Activated CD4-positive, alpha-beta T cell treated with anti-CD3 and anti-CD28 coated beads, Interleukin-2, amount 10 ng/mL, durations not matched to agents 24 days and 14 days (primary cell): ENCODE measurements around the gene UBE2I. TPM values are rescaled to one million over a fixed set of nuclear protein-coding genes. Genes with fewer than 3 reads are reported as not detected.
"Not testable (repeated sequence)": the region's sequence is repeated elsewhere in the genome, so short reads cannot be mapped to it uniquely, and the experiment has no call there.

ENCODE experiments used
- DNase-seq: peaks from one replicate; pipeline ENCODE4 v3.0.0; 2022
- H3K27ac Mint-ChIP-seq: one replicate; pipeline ENCODE4 v1.8.0; 2022; ENCODE audit warnings: mild to moderate bottlenecking, mixed read lengths
- H3K27me3 Mint-ChIP-seq: one replicate; pipeline ENCODE4 v1.8.0; 2022; ENCODE audit warnings: mixed read lengths
- H3K36me3 Mint-ChIP-seq: one replicate; pipeline ENCODE4 v1.8.0; 2022; ENCODE audit warnings: low read depth, mild to moderate bottlenecking, mixed read lengths
- H3K4me1 Mint-ChIP-seq: one replicate; pipeline ENCODE4 v1.8.0; 2021; ENCODE audit warnings: mixed read lengths
- H3K4me3 Mint-ChIP-seq: one replicate; pipeline ENCODE4 v1.8.0; 2022; ENCODE audit warnings: mild to moderate bottlenecking, moderate library complexity, mixed read lengths
- H3K9me3 Mint-ChIP-seq: one replicate; pipeline ENCODE4 v1.8.0; 2021; ENCODE audit warnings: mixed read lengths
- intact Hi-C: fragments of 100-400 bp; cut with micrococcal nuclease; formaldehyde crosslinking; loops from one replicate; pipeline ENCODE4 v1.15.1; 2023
- total RNA-seq: library from RNA; stranded (reverse); gene quantifications from 2 replicates; pipeline ENCODE4 v1.2.3, GENCODE V29; 2022

Gene UBE2I
- 269 and 278 TPM in 2 replicates for total RNA-seq

- peak within 1 kb of the TSS; percentile 94 for H3K4me3 Mint-ChIP-seq
- H3K27ac Mint-ChIP-seq = peak within 1 kb of the TSS; percentile 99
- H3K4me1 Mint-ChIP-seq = peaks cover 22% of the 10 kb centered on the region
- intact Hi-C loops = loop anchor here (1.0 to 5.0 kb wide), 5 partner anchors 24 to 568 kb away; partner anchors contain the start of genes BAIAP3, CIAO3, CRAMP1 and IFT140
- H3K9me3 Mint-ChIP-seq = peaks cover 3% of the 10 kb centered on the region
- H3K36me3 Mint-ChIP-seq = peaks cover 27% of the 10 kb centered on the region
- DNase-seq = peak; percentile 99
- no peaks in the 10 kb centered on the region for H3K27me3 Mint-ChIP-seq
Observed at GRCh38 chr16:1308977-1309885, at the start of gene UBE2I. Gene UBE2I, plus strand, starts transcription at chr16:1309636. Its CDS starts 4,395 bp downstream, at chr16:1314031.

DNA sequence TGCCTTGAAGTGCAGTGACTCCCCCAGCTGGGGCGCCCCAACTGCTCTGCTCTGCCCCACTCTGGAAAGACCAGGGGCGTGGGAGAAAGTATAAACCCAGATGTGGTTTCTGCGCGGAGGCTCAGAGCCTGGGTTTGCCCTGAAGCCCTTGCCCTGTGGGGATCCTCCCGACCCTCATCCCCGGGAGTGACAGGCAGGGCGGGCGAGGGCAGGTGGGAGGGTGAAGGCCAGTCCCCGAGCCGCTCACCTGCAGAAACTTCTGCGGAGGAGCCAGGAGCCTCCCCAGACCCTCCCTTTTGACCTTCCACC, 49.7 kb upstream of the UBE2I start:
- Mint-ChIP-seq H3K27me3 (peaks cover 18% of the 10 kb centered on the region), H3K27ac (no peak overlapping the region), H3K9me3 (peaks cover 5% of the 10 kb centered on the region), H3K4me3 (no peak overlapping the region), H3K4me1 (peaks cover 4% of the 10 kb centered on the region), H3K36me3 (no peaks in the 10 kb centered on the region)
- no peak for DNase-seq
- intact Hi-C loops = no loop called here

DNA sequence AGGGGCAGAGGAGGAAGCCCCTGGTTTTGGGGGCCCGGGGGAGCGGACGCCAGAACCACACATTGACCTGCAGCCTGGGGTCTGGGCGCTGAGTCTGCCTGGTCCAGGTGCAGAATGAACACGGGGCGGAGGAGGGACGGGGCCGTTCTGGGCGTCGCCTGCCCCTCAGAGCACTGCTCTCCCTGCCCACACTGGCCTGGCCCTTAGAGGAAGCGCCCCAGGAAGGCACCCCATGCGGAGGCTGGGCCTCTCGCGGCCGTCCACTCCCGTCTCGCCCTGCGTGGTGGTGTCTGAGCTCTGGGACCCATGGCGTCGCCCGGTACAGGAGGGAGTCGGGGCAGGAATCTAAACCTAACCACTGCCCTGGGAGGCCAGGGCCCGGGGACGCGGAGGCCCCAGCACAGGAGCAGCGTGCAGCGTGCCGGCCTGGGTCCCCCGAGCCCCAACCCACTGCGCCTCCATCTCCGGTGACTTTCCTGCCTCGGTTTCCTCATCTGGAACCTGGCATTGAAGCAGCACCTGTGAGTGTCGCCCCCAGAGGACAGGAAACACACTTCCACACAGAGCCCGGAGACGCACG, 49.2 kb upstream of the UBE2I start:
- Mint-ChIP-seq H3K4me3 (no peak overlapping the region), H3K27me3 (peaks cover 18% of the 10 kb centered on the region), H3K4me1 (peaks cover 4% of the 10 kb centered on the region), H3K36me3 (no peaks in the 10 kb centered on the region), H3K9me3 (peaks cover 8% of the 10 kb centered on the region), H3K27ac (no peak overlapping the region)
- intact Hi-C loops = no loop called here
- no peak for DNase-seq

DNA sequence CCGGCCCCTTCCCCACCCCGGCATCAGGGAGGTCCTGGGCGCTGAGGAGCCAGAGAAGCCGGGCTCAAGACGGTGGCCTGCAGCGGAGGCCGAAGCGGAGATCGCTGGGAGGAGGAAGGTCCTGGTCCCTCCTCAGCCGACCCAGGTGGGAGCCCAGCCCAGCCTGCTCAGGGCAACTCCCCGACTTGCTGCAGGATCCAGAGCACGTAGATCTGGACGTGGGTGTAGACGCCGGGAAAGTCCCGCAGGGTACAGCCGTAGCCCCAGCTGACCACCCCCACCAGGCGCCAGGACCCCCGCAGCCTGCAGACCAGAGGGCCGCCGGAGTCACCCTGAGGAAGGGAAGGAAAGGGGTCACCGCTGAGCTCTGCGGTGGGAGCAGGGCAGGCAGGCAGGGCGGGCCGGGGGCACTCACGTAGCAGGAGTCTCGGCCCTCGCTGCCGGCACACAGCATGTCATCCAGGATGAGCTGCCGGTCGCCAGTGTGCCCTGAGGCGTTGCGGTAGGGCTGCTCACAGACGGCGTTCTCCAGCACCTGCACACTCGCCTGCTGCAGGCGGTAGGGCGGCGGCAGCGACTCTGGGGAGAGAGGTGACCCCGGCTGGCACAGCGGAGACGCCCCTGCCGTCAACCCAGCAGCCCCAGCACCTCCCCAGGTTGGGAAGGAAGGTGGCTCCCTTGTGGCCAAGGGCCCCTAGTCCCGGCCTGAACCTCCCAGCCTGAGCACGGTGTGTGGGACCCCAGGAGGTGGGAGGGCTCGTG, 48.1 kb upstream of the UBE2I start:
- Mint-ChIP-seq H3K27ac (no peak overlapping the region), H3K36me3 (no peaks in the 10 kb centered on the region), H3K27me3 (peaks cover 18% of the 10 kb centered on the region), H3K4me3 (no peak overlapping the region), H3K4me1 (peaks cover 4% of the 10 kb centered on the region), H3K9me3 (peaks cover 8% of the 10 kb centered on the region)
- intact Hi-C loops = no loop called here
- DNase-seq = no peak

GRCh38 chr16:1262210-1262845, 47.1 kb upstream of the UBE2I start:
- intact Hi-C loops = no loop called here
- H3K9me3 Mint-ChIP-seq = peaks cover 8% of the 10 kb centered on the region
- H3K27ac Mint-ChIP-seq = no peak overlapping the region
- H3K36me3 Mint-ChIP-seq = no peaks in the 10 kb centered on the region
- H3K27me3 Mint-ChIP-seq = peaks cover 18% of the 10 kb centered on the region
- H3K4me1 Mint-ChIP-seq = peaks cover 4% of the 10 kb centered on the region
- DNase-seq = no peak
- H3K4me3 Mint-ChIP-seq = no peak overlapping the region

DNA sequence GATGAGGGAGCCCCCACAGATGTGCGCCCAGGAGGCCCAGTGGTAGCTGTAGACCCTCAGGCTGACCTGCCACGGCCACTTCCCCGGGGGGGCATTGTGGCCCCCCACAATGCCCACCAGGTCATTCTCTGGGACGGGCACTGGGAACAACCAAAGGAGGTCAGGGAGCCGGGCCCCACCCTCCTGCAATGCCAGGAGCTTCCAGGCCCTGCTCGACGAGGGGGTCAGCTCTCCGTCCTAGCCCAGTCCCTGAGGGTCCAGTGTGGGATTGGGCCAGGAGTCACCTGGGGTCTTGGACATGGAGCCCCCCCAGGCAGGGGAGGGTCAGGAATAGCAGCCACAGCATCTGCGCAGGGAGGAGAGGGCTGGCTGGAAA, 46.6 kb upstream of the UBE2I start:
- Mint-ChIP-seq H3K27ac (no peak overlapping the region), H3K36me3 (no peaks in the 10 kb centered on the region), H3K4me1 (peaks cover 4% of the 10 kb centered on the region), H3K4me3 (no peak overlapping the region), H3K9me3 (peaks cover 8% of the 10 kb centered on the region), H3K27me3 (peaks cover 18% of the 10 kb centered on the region)
- DNase-seq = no peak
- intact Hi-C loops = no loop called here

- no peaks in the 10 kb centered on the region for H3K36me3 Mint-ChIP-seq
- intact Hi-C loops = no loop called here
Observed at GRCh38 chr16:1263591-1264344, 45.7 kb upstream of the UBE2I start.

DNA sequence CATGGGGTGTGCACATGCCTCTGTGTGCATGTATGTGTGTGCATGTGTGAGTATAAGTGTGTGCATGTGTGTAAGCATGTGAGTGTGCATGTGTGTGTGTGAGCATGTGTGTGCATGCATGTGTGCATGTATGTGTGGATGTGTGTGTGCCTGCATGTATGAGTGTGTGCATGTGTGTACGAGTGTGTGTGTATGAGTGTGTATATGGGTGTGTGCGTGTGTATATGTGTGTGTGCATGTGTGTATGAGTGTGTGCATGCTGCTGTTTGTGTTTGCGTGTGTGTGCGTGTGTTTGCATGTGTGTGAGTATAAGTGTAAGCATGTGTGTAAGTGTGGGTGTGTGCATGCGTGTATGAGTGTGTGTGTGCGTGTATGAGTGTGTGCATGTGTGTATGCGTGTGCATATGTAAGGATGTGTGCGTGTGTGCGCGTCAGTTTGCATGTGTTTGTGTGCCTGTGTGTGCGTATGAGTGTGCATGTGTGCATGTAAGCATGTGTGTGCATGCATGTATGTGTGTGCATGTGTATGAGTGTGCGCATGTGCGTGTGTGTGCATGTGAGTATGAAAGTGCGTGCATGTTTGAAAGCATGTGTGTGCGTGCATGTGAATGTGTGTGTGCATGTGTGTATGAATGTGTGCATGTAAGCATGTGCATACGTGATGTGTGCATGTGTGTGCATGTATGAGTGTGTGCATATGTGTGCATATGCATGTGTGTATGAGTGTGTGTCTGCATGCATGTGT, 44.9 kb upstream of the UBE2I start:
- no peak overlapping the region for H3K4me3 Mint-ChIP-seq
- peaks cover 2% of the 10 kb centered on the region for H3K4me1 Mint-ChIP-seq
- peaks cover 8% of the 10 kb centered on the region for H3K9me3 Mint-ChIP-seq
- intact Hi-C loops = no loop called here
- no peaks in the 10 kb centered on the region for H3K36me3 Mint-ChIP-seq
- H3K27me3 Mint-ChIP-seq = peaks cover 13% of the 10 kb centered on the region
- no peak for DNase-seq
- H3K27ac Mint-ChIP-seq = no peak overlapping the region

More at GRCh38 chr16:1263591-1264344, 45.7 kb upstream of the UBE2I start:
- no peak overlapping the region for H3K27ac Mint-ChIP-seq
- peaks cover 4% of the 10 kb centered on the region for H3K4me1 Mint-ChIP-seq
- no peak for DNase-seq
- peaks cover 18% of the 10 kb centered on the region for H3K27me3 Mint-ChIP-seq
- H3K9me3 Mint-ChIP-seq = peaks cover 8% of the 10 kb centered on the region
- H3K4me3 Mint-ChIP-seq = no peak overlapping the region

DNA sequence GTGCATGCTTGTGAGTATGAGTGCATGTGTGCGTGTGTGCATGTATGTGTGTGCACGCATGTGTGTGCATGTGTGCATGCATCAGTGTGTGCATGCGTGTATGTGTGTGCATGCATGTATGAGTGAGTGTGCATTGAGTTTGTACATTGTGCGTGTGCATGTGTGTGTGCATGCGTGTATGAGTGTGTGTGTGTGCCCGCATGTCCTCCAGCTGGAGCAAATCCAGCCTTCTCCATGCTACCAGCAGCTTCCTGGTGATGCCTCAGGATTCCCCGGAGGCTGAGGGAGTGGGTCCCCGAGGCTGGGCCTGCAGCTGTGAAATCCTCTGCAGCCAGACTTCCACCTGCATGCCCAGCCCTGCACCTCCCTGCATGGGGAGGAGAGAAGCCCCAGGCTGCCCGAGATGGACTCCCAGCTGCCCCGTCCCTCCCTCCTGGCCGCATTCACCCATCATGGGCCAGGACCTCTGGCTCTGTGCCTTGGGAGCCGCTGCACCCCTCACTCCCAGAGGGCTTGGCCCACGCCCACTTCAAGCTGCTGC, 44.3 kb upstream of the UBE2I start:
- intact Hi-C loops = no loop called here
- Mint-ChIP-seq H3K27ac (no peak overlapping the region), H3K4me3 (no peak overlapping the region), H3K27me3 (peaks cover 12% of the 10 kb centered on the region), H3K4me1 (peaks cover 2% of the 10 kb centered on the region), H3K36me3 (no peaks in the 10 kb centered on the region), H3K9me3 (peaks cover 8% of the 10 kb centered on the region)
- no peak for DNase-seq

DNA sequence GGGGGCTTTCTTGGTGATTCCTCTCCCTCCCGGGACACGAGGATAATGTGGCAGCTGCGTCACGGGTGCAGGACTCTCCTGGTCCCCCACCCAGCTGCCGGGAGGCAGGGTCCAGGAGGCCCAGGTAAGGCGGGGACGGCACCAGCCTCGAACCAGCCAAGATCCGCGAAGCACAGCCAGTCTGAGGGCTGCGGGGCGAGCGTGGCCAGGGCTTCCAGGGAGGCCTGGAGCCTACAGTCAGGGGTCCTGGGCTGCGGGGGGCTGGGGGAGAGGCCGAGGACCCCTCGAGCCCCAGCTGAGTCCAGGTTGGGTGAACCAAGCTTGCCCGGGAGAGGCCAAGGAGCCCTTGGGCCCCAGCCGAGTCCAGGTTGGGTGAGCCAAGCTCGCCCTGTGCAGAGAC, 43.6 kb upstream of the UBE2I start:
- Mint-ChIP-seq H3K27me3 (peaks cover 8% of the 10 kb centered on the region), H3K9me3 (peaks cover 8% of the 10 kb centered on the region), H3K4me3 (no peak overlapping the region), H3K36me3 (no peaks in the 10 kb centered on the region), H3K4me1 (no peaks in the 10 kb centered on the region), H3K27ac (no peak overlapping the region)
- no peak for DNase-seq
- intact Hi-C loops = no loop called here

GRCh38 chr16:1269418-1269817, 40.0 kb upstream of the UBE2I start:
- H3K27ac Mint-ChIP-seq, H3K9me3 Mint-ChIP-seq, DNase-seq, H3K36me3 Mint-ChIP-seq, H3K4me1 Mint-ChIP-seq, H3K27me3 Mint-ChIP-seq, intact Hi-C loops, H3K4me3 Mint-ChIP-seq: not testable (repeated sequence)

GRCh38 chr16:1271380-1271723, 38.1 kb upstream of the UBE2I start:
- Mint-ChIP-seq H3K9me3 (no peaks in the 10 kb centered on the region), H3K27me3 (peaks cover 3% of the 10 kb centered on the region), H3K27ac (no peak overlapping the region), H3K36me3 (no peaks in the 10 kb centered on the region), H3K4me1 (no peaks in the 10 kb centered on the region), H3K4me3 (no peak overlapping the region)
- DNase-seq = no peak
- intact Hi-C loops = no loop called here
